DND-41 (cell line): ENCODE results near the gene HP.

Experiments
- EZH2 ChIP-seq: IDR thresholded peaks from 3 replicates; pipeline ENCODE4 v1.6.1; 2012; ENCODE audit warnings: borderline replicate concordance, low read depth, mild to moderate bottlenecking, moderate library complexity, low read length, inconsistent platforms; ENCODE audit not compliant: severe bottlenecking
- TF ChIP-seq, protein P1 (sequence below): IDR thresholded peaks from 2 replicates; pipeline ENCODE4 v1.5.1; 2012; ENCODE audit warnings: borderline replicate concordance, low read length, moderate library complexity, mild to moderate bottlenecking; ENCODE audit not compliant: poor library complexity, severe bottlenecking; ENCODE audit errors: extremely low read depth

DNA sequence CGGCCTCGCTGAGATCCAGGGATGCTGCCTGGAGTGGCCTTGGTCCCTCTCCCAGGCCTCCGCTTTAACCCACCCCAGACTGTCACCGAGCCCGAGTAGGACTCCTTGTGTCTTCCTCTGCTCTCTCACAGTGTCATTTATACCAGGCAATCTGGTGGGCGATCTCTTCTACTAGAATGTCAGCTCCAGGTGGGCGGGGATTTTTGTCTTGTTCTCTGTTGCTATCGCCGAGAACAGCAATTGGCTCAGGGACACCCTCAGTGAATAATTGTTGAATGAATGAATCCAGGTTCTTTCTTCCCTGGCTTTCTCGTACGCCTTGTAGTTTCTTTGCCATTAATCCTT is 39.9 kb downstream of the HP start:
- TF ChIP-seq, protein P1, sequence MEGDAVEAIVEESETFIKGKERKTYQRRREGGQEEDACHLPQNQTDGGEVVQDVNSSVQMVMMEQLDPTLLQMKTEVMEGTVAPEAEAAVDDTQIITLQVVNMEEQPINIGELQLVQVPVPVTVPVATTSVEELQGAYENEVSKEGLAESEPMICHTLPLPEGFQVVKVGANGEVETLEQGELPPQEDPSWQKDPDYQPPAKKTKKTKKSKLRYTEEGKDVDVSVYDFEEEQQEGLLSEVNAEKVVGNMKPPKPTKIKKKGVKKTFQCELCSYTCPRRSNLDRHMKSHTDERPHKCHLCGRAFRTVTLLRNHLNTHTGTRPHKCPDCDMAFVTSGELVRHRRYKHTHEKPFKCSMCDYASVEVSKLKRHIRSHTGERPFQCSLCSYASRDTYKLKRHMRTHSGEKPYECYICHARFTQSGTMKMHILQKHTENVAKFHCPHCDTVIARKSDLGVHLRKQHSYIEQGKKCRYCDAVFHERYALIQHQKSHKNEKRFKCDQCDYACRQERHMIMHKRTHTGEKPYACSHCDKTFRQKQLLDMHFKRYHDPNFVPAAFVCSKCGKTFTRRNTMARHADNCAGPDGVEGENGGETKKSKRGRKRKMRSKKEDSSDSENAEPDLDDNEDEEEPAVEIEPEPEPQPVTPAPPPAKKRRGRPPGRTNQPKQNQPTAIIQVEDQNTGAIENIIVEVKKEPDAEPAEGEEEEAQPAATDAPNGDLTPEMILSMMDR, result no peak
- no peak for TF ChIP-seq EZH2
